GM06990 (cell line): Measurements from ENCODE around the gene NUB1.

Experiments
- DNase-seq: peaks from one replicate; pipeline ENCODE4 v3.0.0-alpha.2; 2011; ENCODE audit not compliant: insufficient read length; ENCODE audit errors: extremely low read depth
- H3K27me3 ChIP-seq: replicated peaks from 2 replicates; pipeline ENCODE4 v1.6.0; 2011; ENCODE audit warnings: low read length; ENCODE audit not compliant: control insufficient read depth, insufficient read depth
- H3K36me3 ChIP-seq: 2 replicates; pipeline ENCODE4 v1.5.1; 2011; ENCODE audit warnings: low read length; ENCODE audit not compliant: control insufficient read depth, insufficient read depth
- H3K4me3 ChIP-seq: replicated peaks from 2 replicates; pipeline ENCODE4 v1.5.1; 2011; ENCODE audit warnings: low read depth, mild to moderate bottlenecking, control low read depth, low read length
- TF ChIP-seq, protein P1 (sequence below): IDR thresholded peaks from 2 replicates; pipeline ENCODE4 v1.5.1; 2011; ENCODE audit warnings: low read length, control low read depth, mild to moderate bottlenecking, inconsistent platforms; ENCODE audit not compliant: insufficient read depth, poor library complexity, severe bottlenecking

Gene NUB1

GRCh38 chr7:151363182-151363581 is 21.6 kb downstream of the NUB1 start:
- Histone ChIP-seq H3K4me3 (no peak overlapping the region), H3K27me3 (no peaks in the 10 kb centered on the region), H3K36me3 (peaks cover 11% of the 10 kb centered on the region)
- TF ChIP-seq, protein P1, sequence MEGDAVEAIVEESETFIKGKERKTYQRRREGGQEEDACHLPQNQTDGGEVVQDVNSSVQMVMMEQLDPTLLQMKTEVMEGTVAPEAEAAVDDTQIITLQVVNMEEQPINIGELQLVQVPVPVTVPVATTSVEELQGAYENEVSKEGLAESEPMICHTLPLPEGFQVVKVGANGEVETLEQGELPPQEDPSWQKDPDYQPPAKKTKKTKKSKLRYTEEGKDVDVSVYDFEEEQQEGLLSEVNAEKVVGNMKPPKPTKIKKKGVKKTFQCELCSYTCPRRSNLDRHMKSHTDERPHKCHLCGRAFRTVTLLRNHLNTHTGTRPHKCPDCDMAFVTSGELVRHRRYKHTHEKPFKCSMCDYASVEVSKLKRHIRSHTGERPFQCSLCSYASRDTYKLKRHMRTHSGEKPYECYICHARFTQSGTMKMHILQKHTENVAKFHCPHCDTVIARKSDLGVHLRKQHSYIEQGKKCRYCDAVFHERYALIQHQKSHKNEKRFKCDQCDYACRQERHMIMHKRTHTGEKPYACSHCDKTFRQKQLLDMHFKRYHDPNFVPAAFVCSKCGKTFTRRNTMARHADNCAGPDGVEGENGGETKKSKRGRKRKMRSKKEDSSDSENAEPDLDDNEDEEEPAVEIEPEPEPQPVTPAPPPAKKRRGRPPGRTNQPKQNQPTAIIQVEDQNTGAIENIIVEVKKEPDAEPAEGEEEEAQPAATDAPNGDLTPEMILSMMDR, result no peak
- DNase-seq, result no peak

GRCh38 chr7:151366166-151366879 is 24.7 kb downstream of the NUB1 start:
- no peak for DNase-seq
- Histone ChIP-seq H3K4me3 (no peak overlapping the region), H3K36me3 (peaks cover 14% of the 10 kb centered on the region), H3K27me3 (no peaks in the 10 kb centered on the region)
- TF ChIP-seq, protein P1, result no peak

DNA sequence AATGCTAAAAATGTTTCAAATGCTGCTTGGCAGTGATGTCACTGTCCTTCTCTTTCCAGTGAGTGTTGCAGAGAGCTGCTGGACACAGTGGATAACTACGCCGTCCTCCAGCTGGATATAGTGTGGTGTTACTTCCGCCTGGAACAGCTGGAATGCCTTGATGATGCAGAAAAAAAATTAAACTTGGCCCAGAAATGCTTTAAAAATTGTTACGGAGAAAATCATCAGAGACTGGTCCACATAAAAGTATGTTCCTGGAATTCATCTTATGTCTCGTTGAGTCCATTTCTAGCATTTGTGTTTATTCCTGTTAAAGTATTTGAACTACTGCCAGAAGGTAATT is 25.2 kb downstream of the NUB1 start:
- H3K27me3 ChIP-seq, result no peaks in the 10 kb centered on the region
- DNase-seq, result no peak
- peaks cover 14% of the 10 kb centered on the region for H3K36me3 ChIP-seq
- TF ChIP-seq, protein P1, result no peak
- no peak overlapping the region for H3K4me3 ChIP-seq

DNA sequence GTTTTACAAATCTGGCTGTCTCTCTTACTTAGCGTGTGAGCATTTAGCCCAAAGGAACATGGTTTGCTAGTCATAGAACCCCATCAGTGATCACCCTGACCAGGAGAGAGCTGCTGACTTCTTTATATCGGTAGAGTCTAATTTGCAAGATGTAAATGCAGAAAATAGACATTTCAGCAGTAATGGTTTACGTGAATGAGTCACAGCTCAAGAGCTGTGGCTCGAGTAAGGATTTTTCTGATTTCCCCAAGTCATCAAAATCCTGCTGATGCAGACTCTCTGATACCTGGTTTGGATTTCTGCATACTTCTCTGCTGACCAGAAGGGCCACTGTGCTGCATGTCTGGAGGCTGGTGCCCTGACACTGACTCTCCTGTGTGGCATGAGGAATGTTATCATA is 25.7 kb downstream of the NUB1 start:
- Histone ChIP-seq H3K36me3 (peaks cover 14% of the 10 kb centered on the region), H3K27me3 (no peaks in the 10 kb centered on the region), H3K4me3 (no peak overlapping the region)
- DNase-seq, result no peak
- TF ChIP-seq, protein P1, result no peak

DNA sequence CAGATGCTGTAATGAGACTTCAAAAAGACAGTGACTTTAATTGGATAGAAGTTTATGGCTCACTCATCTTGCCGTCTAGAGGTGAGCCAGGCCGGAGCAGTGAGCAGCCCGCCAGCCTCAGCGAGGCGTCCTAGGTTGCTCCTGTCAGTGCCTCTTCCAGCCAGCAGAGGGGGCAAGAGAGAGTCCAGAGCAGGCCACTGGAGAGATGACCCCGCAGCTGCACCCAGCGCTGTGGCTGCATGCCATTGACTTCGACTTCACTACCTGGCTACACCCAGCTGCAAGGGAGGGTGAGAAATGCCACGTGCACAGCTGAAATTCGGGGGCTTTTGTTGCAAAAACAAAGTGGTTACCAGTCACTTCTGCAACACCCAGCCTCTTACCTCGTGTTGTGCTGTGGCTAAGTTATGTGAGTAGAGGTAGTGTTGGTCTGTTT is 26.5 kb downstream of the NUB1 start:
- TF ChIP-seq, protein P1, result peak; percentile 97
- no peak overlapping the region for H3K4me3 ChIP-seq
- peaks cover 8% of the 10 kb centered on the region for H3K36me3 ChIP-seq
- no peaks in the 10 kb centered on the region for H3K27me3 ChIP-seq
- peak; percentile 61 for DNase-seq

DNA sequence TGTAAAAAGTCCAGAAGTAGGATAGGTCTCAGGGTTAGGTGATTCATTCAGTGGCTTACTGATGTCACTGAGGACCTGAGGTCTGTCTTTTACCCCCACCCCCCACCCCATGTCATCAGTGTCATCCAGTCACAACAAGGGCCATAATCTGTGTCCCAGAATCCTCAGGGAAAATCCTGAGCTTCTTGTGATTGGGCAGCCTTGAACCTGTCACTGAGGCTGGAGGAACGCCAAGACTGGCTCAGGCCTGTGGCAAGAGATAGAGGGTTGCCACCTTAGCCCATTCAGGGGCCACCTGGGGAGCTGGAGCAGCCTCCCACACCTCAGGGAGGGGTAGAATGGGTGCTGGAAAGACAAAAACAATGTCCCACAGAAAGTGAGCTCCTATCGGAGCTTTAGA is 29.7 kb downstream of the NUB1 start:
- TF ChIP-seq, protein P1, result no peak
- Histone ChIP-seq H3K4me3 (no peak overlapping the region), H3K27me3 (no peaks in the 10 kb centered on the region), H3K36me3 (peaks cover 22% of the 10 kb centered on the region)
- DNase-seq, result no peak
